Measurements from ENCODE around the gene PALB2.

PALB2 gene

DNA sequence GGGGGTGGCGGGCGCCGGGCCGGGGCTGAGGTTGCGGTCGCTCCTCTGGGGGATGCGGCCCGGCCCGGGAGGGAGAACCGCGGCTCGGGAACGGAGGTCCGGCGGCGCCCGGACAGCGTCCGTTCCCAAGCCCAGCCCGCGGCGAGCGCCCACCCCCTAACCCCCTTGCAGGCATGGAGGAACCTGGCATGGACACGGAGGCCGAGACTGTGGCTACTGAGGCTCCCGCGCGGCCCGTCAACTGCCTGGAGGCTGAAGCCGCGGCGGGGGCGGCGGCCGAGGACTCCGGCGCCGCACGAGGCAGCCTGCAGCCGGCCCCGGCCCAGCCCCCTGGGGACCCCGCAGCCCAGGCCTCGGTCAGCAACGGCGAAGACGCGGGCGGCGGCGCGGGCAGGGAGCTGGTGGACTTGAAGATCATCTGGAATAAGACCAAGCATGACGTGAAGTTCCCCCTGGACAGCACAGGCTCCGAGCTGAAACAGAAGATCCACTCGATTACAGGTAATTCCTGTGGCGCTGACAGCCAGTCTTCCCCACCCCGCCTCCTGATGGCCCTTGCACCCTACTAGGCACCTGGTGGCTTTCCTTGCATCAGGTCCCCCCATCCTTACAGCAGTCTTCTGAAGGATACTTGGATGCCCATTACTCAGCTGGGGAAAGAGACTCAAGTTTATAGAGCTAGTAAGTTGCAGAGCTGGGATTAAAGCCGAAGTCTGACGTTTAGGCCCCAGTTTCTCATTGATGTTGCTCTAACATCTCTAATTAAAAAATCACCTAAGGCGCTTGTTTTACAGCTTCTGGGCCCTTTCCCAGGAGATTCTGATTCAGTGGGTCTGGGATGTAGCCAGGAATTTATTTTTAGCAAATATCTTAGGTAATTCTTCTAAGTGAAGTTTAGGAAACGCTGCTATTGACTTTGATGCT is 83.1 kb downstream of the PALB2 start:
- Histone ChIP-seq H3K4me3 (ENCODE audit: low read length) (peak overlapping the region; percentile 82), H3K79me2 (ENCODE audit: low read length) (peaks cover 80% of the 10 kb centered on the region), H3K27ac (ENCODE audit: low read length) (peak overlapping the region; percentile 74), H4K20me1 (ENCODE audit: insufficient read depth, low read length) (no peaks in the 10 kb centered on the region), H3K4me1 (ENCODE audit: low read length) (peaks cover 18% of the 10 kb centered on the region), H3K9me3 (ENCODE audit: insufficient read depth, low read length) (no peaks in the 10 kb centered on the region), H3K36me3 (replicated peaks; ENCODE audit: low read depth, low read length) (peaks cover 43% of the 10 kb centered on the region), H3K27me3 (ENCODE audit: low read depth, low read length) (no peaks in the 10 kb centered on the region), H2AFZ (ENCODE audit: low read depth, low read length) (no peak overlapping the region; the same call in 1 of the 2 replicates), H3K9ac (ENCODE audit: low read length) (peak overlapping the region; percentile 73), H3K4me2 (ENCODE audit: low read length) (peak overlapping the region; percentile 99)
- TF ChIP-seq, protein P1, sequence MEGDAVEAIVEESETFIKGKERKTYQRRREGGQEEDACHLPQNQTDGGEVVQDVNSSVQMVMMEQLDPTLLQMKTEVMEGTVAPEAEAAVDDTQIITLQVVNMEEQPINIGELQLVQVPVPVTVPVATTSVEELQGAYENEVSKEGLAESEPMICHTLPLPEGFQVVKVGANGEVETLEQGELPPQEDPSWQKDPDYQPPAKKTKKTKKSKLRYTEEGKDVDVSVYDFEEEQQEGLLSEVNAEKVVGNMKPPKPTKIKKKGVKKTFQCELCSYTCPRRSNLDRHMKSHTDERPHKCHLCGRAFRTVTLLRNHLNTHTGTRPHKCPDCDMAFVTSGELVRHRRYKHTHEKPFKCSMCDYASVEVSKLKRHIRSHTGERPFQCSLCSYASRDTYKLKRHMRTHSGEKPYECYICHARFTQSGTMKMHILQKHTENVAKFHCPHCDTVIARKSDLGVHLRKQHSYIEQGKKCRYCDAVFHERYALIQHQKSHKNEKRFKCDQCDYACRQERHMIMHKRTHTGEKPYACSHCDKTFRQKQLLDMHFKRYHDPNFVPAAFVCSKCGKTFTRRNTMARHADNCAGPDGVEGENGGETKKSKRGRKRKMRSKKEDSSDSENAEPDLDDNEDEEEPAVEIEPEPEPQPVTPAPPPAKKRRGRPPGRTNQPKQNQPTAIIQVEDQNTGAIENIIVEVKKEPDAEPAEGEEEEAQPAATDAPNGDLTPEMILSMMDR (IDR thresholded peaks at IDR 0.05; ENCODE audit: low read depth, low read length): no peak
- TF ChIP-seq EZH2phosphoT487 (IDR thresholded peaks at IDR 0.05; ENCODE audit: low read depth): no peak

DNA sequence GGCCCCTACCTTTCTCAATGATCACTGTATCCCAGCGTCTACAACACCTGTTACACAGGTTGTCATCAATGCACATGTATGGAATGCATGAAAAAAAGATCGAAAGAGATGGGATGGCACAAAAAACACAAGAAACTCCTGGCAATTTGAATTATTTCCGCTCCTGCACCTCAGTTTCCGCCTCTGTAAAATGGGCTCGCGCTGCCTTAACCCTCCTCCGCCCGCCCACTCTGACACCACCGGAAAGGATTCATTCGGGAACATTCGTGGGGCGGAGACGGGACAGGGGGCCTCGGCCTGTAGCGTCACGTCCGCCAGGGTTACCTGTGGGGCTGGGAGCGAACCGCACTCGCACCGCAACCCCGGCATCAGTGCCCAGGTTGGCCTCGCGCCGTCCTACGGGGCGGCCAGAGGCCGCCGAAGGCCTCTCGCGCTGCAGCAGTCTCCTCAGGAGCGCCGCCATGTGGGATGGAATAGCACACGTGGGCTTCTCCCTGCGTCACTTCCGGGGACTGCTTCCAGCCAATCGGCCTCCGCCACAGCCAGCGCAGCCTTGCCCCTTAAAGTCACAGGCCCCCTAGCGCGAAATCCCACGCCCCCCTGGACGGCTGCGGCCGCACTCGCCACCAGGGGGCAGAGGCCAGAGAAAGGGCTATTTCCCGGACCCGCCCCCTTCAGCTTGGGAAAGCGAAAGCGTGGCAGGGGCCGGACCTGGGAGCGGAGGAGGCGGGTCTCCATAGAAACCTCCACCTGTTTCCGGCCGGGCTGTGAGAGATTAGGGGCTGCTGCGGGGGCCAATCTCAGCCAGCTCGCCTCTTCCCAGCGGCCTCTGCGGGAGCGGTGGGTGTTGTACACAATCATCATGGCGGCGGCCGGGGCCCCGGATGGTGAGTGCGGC is 84.0 kb downstream of the PALB2 start, which contains the start of the genes EARS2 and UBFD1:
Gene EARS2 (minus strand): TSS at position 470 of the 898 bp plus-strand sequence. CDS start 7 bp downstream, at position 463.
Gene UBFD1 (plus strand): TSS at position 847 of the 898 bp plus-strand sequence. CDS start 16 bp downstream, at position 863.
- no peaks in the 10 kb centered on the region for H3K9me3 ChIP-seq (ENCODE audit: insufficient read depth, low read length)
- TF ChIP-seq, protein P1 (IDR thresholded peaks at IDR 0.05; ENCODE audit: low read depth, low read length): peak; percentile 72
- no peak for TF ChIP-seq EZH2phosphoT487 (IDR thresholded peaks at IDR 0.05; ENCODE audit: low read depth)
- peak within 1 kb of the TSS; percentile 66; the same call in 1 of the 2 replicates for H2AFZ ChIP-seq (ENCODE audit: low read depth, low read length)
- H3K27ac ChIP-seq (ENCODE audit: low read length): peak within 1 kb of the TSS; percentile 74
- no peaks in the 10 kb centered on the region for H3K27me3 ChIP-seq (ENCODE audit: low read depth, low read length)
- H3K36me3 ChIP-seq (replicated peaks; ENCODE audit: low read depth, low read length): peaks cover 41% of the 10 kb centered on the region
- peak within 1 kb of the TSS; percentile 99 for H3K4me2 ChIP-seq (ENCODE audit: low read length)
- peak within 1 kb of the TSS; percentile 73 for H3K9ac ChIP-seq (ENCODE audit: low read length)
- H4K20me1 ChIP-seq (ENCODE audit: insufficient read depth, low read length): no peaks in the 10 kb centered on the region
- H3K4me1 ChIP-seq (ENCODE audit: low read length): peaks cover 18% of the 10 kb centered on the region
- peak within 1 kb of the TSS; percentile 82 for H3K4me3 ChIP-seq (ENCODE audit: low read length)
- peaks cover 80% of the 10 kb centered on the region for H3K79me2 ChIP-seq (ENCODE audit: low read length)

DNA sequence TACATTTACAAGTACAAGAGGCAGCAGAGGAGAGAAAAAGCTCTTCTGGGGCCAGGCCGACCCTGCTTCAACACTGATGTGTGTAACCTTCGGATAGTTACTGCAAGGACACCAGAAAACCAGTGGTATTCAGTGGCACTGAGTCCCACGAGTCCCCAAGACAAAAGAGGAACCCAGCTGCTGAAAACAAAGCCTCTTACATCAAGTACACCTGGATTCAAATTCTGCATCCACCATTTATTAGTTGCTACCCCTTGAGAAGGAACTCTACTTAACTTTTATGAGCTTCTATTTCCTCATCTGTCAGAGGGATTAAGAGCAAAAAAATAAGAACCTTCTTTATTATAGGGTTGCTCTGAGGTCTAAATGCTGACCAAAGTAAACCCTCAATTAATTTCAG is 86.6 kb downstream of the PALB2 start:
- no peak overlapping the region for H3K4me3 ChIP-seq (ENCODE audit: low read length)
- peaks cover 18% of the 10 kb centered on the region for H3K4me1 ChIP-seq (ENCODE audit: low read length)
- H3K4me2 ChIP-seq (ENCODE audit: low read length): no peak overlapping the region
- H3K9ac ChIP-seq (ENCODE audit: low read length): no peak overlapping the region
- no peaks in the 10 kb centered on the region for H4K20me1 ChIP-seq (ENCODE audit: insufficient read depth, low read length)
- no peak overlapping the region for H3K27ac ChIP-seq (ENCODE audit: low read length)
- peaks cover 59% of the 10 kb centered on the region for H3K79me2 ChIP-seq (ENCODE audit: low read length)
- H3K36me3 ChIP-seq (replicated peaks; ENCODE audit: low read depth, low read length): peaks cover 36% of the 10 kb centered on the region
- H3K9me3 ChIP-seq (ENCODE audit: insufficient read depth, low read length): no peaks in the 10 kb centered on the region
- no peaks in the 10 kb centered on the region for H3K27me3 ChIP-seq (ENCODE audit: low read depth, low read length)
- H2AFZ ChIP-seq (ENCODE audit: low read depth, low read length): no peak overlapping the region
- TF ChIP-seq EZH2phosphoT487 (IDR thresholded peaks at IDR 0.05; ENCODE audit: low read depth): no peak
- TF ChIP-seq, protein P1 (IDR thresholded peaks at IDR 0.05; ENCODE audit: low read depth, low read length): no peak

All from OCI-LY3 (cell line).